KMS-11 (cell line): ENCODE results near the gene LOXHD1.

Experiments
- H2AFZ ChIP-seq: fragments of 200-600 bp; sonication (generic); 2 replicates; pipeline ENCODE4 v1.6.1; 2016; ENCODE audit warnings: antibody characterized with exemption, mixed run types, low read depth
- H3K27ac ChIP-seq: fragments of 200-600 bp; sonication (generic); 2 replicates; pipeline ENCODE4 v1.6.1; 2016; ENCODE audit warnings: mild to moderate bottlenecking, mixed run types
- H3K27me3 ChIP-seq: fragments of 200-600 bp; sonication (generic); 2 replicates; pipeline ENCODE4 v1.6.1; 2017; ENCODE audit warnings: mild to moderate bottlenecking, low read depth, mixed run types, moderate library complexity; ENCODE audit not compliant: insufficient read depth
- H3K36me3 ChIP-seq: fragments of 200-600 bp; sonication (generic); 2 replicates; pipeline ENCODE4 v1.6.1; 2017; ENCODE audit warnings: mild to moderate bottlenecking, mixed run types; ENCODE audit not compliant: insufficient read depth
- H3K4me1 ChIP-seq: fragments of 200-600 bp; sonication (generic); 2 replicates; pipeline ENCODE4 v1.6.1; 2016; ENCODE audit warnings: mild to moderate bottlenecking, low read depth, mixed run types; ENCODE audit not compliant: poor library complexity, severe bottlenecking
- H3K4me2 ChIP-seq: fragments of 200-600 bp; sonication (generic); 2 replicates; pipeline ENCODE4 v1.7.0; 2016; ENCODE audit warnings: mild to moderate bottlenecking, mixed run types
- H3K4me3 ChIP-seq: fragments of 200-600 bp; sonication (generic); IDR thresholded peaks from 2 replicates; pipeline ENCODE4 v1.6.1; 2017; ENCODE audit warnings: low read depth, low read length, mixed read lengths; ENCODE audit not compliant: insufficient read depth
- H3K79me2 ChIP-seq: fragments of 200-600 bp; sonication (generic); 2 replicates; pipeline ENCODE4 v1.6.1; 2016; ENCODE audit warnings: low read depth, mixed run types; ENCODE audit not compliant: insufficient read depth
- H3K9ac ChIP-seq: fragments of 200-600 bp; sonication (generic); 2 replicates; pipeline ENCODE4 v1.6.1; 2016; ENCODE audit warnings: mild to moderate bottlenecking, mixed run types
- H4K20me1 ChIP-seq: fragments of 200-600 bp; sonication (generic); 2 replicates; pipeline ENCODE4 v1.6.1; 2016; ENCODE audit warnings: mild to moderate bottlenecking, mixed run types; ENCODE audit not compliant: insufficient read depth
- TF ChIP-seq, protein P1 (sequence below): fragments of 200-600 bp; sonication (generic); conservative IDR thresholded peaks from 2 replicates; pipeline ENCODE4 v1.6.1; 2017; ENCODE audit warnings: low read depth, mild to moderate bottlenecking, antibody characterized with exemption, low read length, moderate library complexity, mixed read lengths

The LOXHD1 gene

DNA sequence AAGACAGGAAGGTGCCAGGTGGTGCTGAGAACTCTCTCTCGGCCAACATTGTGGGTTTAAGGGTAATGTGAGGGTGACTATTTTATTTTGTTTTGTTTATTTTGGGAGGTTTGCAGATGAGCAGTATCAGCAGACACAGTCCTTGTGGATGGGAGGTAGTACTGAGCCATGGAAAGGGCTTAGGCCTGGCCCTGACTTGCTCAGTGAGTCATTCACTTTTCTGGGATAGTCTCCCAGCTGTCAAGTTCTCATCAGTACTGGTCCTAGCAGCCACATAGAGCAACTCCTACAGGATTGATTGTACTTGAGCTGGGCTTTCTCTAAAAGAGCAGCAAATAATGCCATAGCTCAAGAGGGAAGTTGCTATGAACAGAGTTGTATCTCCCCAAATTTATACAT lies 175.2 kb downstream of the LOXHD1 start:
- TF ChIP-seq, protein P1, sequence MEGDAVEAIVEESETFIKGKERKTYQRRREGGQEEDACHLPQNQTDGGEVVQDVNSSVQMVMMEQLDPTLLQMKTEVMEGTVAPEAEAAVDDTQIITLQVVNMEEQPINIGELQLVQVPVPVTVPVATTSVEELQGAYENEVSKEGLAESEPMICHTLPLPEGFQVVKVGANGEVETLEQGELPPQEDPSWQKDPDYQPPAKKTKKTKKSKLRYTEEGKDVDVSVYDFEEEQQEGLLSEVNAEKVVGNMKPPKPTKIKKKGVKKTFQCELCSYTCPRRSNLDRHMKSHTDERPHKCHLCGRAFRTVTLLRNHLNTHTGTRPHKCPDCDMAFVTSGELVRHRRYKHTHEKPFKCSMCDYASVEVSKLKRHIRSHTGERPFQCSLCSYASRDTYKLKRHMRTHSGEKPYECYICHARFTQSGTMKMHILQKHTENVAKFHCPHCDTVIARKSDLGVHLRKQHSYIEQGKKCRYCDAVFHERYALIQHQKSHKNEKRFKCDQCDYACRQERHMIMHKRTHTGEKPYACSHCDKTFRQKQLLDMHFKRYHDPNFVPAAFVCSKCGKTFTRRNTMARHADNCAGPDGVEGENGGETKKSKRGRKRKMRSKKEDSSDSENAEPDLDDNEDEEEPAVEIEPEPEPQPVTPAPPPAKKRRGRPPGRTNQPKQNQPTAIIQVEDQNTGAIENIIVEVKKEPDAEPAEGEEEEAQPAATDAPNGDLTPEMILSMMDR: no peak
- no peaks in the 10 kb centered on the region for H3K36me3 ChIP-seq
- H3K4me2 ChIP-seq: no peak overlapping the region

DNA sequence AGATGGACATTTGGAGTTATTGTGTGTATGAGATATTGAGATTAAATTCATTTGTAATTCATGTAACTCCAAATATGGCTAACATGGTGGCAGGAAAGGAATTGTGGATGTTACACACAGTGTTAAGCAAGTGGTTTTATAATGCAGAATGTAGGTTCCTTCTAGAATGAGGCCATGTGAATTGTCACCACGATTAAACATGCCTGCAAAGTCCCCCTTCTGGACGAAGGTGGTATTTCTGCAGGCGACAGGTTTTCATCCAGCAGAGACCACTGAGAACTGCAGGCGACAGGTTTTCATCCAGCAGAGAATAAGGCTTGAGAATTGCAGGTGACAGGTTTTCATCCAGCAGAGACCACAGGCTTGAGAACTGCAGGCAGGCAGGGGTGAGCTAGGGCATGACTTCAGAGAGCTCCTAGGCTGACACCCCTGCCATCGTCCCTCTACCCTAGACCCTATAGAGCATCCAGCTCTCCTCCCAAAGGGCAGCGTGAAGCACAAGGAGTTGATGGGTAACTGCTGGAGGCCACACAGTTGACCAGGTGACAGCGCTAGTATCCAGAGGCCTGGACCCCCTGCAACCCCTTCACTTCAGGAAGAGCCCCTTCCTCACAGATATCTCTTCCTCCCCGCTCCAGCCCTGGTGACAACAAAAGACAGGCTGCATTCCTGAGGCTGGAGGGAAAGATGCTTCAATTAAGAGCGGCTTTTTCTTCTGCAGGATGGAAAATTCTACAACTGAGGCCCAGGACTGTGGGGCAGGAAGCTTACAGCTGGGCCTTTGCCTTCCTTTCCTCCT lies 175.8 kb downstream of the LOXHD1 start:
- no peaks in the 10 kb centered on the region for H3K4me1 ChIP-seq
- no peak overlapping the region for H3K4me2 ChIP-seq
- H3K27me3 ChIP-seq: no peaks in the 10 kb centered on the region
- TF ChIP-seq, protein P1: peak; percentile 88
- H3K9ac ChIP-seq: no peak overlapping the region
- no peaks in the 10 kb centered on the region for H3K36me3 ChIP-seq
- no peak overlapping the region for H3K27ac ChIP-seq
- no peak overlapping the region for H2AFZ ChIP-seq
- no peaks in the 10 kb centered on the region for H3K79me2 ChIP-seq
- H4K20me1 ChIP-seq: no peaks in the 10 kb centered on the region
- no peak overlapping the region for H3K4me3 ChIP-seq

More for the DNA sequence above, 175.2 kb downstream of the LOXHD1 start:
- no peaks in the 10 kb centered on the region for H3K79me2 ChIP-seq
- no peak overlapping the region for H3K27ac ChIP-seq
- H3K27me3 ChIP-seq: no peaks in the 10 kb centered on the region
- no peaks in the 10 kb centered on the region for H4K20me1 ChIP-seq
- no peak overlapping the region for H3K9ac ChIP-seq
- H2AFZ ChIP-seq: no peak overlapping the region
- no peak overlapping the region for H3K4me3 ChIP-seq
- H3K4me1 ChIP-seq: no peaks in the 10 kb centered on the region

DNA sequence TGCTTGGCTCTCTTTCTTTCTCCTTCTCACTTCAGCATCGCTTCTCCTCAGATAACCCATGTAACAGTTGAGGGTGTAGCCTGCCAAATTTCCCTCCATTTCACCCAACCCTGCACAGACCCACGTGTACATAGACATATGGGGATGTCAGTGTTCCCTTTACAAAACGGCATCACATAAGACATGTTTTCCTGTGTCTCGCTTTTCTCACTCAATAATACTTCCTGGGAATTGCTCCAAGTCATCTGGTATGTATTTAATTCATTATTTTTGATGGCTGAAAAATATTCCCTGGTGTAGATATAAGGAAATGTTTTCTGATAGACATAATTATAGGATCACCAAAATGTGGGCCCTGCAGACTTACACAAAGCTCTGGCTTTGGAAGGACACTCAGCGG lies 176.8 kb downstream of the LOXHD1 start:
- Histone ChIP-seq H3K4me1 (no peaks in the 10 kb centered on the region), H3K4me3 (no peak overlapping the region), H3K9ac (no peak overlapping the region), H3K79me2 (no peaks in the 10 kb centered on the region), H3K27ac (no peak overlapping the region), H4K20me1 (no peaks in the 10 kb centered on the region), H3K36me3 (no peaks in the 10 kb centered on the region), H2AFZ (no peak overlapping the region), H3K27me3 (no peaks in the 10 kb centered on the region), H3K4me2 (no peak overlapping the region)
- TF ChIP-seq, protein P1: no peak

DNA sequence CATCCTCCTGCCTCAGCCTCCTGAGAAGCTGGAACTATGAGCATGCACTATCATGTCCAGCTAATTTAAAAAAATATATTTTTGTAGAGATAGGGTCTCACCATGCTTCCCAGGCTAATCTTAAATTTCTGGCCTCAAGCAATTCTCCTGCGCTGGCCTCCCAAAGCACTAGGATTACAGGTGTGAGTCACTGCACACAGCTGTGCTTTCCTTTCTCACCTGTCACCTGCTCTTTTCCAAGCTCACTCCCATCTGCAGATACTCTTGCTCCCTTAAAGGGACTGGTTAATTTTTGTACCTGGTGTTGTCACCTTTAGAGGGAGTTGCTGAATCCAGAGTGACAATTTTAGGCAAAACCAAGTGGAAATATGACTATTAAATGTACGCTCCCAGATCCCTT lies 178.2 kb downstream of the LOXHD1 start:
- Histone ChIP-seq H3K27me3 (no peaks in the 10 kb centered on the region), H3K4me3 (no peak overlapping the region), H3K9ac (no peak overlapping the region), H4K20me1 (no peaks in the 10 kb centered on the region), H3K27ac (no peak overlapping the region), H3K4me2 (no peak overlapping the region), H2AFZ (no peak overlapping the region), H3K4me1 (peaks cover 6% of the 10 kb centered on the region), H3K79me2 (no peaks in the 10 kb centered on the region), H3K36me3 (no peaks in the 10 kb centered on the region)
- TF ChIP-seq, protein P1: no peak
